ENCODE data around the gene C13orf46.
A peak's percentile ranks its signal among the peaks of the same experiment; 100 is the strongest.
"Not testable (repeated sequence)": the region's sequence is repeated elsewhere in the genome, so short reads cannot be mapped to it uniquely, and the experiment has no call there.

The C13orf46 gene

DNA sequence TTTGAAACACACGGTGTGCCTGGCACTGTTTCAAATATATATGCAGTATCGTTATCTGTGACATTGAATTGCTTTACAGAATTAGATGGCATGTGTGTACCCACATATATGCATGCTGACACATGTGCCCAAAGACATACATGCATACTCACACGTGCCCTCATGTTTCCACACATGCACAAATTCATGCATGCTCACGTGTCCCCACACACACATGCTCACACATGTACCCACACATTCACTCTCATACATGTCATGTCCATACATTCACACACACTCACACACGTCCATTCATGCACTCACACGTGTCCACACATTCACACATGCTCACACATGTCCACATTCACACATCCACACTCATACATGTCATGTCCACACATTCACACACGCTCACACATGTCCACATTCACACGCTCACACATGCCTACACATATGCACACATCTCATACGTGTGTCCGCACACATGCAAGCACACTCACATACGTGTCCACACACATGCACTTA lies 17.9 kb upstream of the C13orf46 start:
- no peak for DNase-seq (ENCODE audit: low spot score)

DNA sequence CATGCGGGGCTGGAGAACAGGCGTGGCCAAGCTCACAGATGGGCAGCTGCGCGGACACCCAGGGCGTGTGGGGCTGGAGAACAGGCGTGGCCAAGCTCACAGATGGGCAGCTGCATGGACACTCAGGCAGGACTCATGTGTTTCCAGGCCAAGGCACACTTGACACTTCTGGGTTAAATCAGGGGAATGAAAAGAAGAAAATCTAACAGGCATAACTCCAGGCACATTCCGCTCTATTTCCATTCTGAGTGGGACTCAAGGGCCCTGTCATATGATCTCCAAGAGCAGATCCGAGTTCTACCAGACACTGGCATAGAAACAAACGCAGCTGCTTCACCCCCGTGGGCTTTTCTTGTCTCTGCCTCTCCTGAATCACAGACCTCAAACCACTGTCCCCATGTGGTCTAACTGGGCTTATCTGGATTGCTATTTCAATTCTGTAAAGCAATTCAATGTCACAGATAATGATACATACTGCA lies 17.4 kb upstream of the C13orf46 start:
- DNase-seq (ENCODE audit: low spot score) = no peak

DNA sequence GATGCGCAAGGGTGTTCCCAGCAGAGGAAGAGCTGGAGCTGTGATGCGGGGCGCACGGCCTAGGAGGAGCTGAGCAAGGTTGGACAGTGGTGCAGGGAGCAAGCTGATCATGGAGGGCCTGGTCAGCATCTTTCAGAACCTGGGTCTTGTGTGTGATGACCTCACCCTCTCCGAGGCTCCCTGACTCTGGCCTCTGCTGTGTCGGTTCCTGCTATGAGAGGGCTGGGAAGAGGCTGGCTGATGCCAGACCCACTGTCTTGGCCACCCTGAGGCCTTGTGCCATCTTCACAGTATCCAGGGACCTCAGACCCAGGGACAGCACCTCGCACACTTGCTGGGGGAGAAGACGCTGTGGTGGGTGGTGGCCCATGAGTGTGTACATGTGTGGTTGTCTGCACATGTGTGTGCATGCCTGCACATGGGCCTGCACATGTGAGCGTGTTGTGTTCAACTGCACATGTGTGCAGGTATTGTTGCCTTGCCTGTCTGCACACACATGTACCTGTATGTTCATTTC lies 16.5 kb upstream of the C13orf46 start:
- DNase-seq (ENCODE audit: low spot score) = no peak

DNA sequence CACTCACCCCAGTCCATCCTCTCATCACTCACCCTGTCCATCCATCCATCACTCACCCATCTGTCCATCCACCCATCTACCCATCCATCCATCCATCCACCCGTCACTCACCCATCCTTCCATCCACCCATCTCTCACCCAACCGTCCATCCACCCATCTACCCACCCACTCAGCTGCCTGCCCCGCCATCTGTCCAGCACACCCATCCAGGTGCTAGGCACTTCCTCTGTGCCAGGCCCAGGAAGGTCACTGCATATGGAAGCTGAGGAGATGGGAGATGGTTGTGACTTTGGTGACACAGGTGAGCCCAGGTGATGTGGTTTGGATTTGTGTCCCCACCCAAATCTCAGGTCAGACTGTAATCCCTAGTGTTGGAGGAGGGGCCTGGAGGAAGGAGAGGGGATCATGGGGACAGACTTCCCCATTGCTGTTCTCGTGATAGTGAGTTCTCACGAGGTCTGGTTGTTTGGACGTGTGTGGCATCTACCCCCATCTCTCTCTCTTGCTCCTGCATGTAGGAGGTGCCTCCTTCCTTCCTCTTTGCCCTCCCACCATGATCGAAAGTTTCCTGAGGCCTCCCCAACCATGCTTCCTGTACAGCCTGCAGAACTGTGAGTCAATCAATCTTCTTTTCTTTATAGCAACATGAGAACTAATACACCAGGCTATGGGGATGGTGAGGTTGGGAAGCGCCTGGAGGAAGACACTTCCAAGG lies 15.9 kb upstream of the C13orf46 start:
- no peak for DNase-seq (ENCODE audit: low spot score)

DNA sequence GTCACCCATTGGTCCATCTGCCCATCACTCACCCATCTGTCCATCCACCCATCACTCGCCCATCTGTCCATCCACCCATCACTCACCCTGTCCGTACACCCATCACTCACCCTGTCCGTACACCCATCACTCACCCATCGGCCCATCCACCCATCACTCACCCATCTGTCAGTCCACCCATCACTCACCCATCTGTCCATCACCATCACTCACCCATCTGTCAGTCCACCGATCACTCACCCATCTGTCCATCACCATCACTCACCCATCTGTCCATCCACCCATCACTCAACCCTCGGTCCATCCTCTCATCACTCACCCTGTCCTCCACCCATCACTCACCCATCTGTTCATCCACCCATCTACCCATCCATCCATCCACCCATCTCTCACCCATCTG lies 15.0 kb upstream of the C13orf46 start:
- not testable (repeated sequence) for DNase-seq (ENCODE audit: low spot score)

GRCh38 chr13:113982296-113982661 lies 8.4 kb upstream of the C13orf46 start:
- no peak for DNase-seq (ENCODE audit: low spot score)

- DNase-seq (ENCODE audit: low spot score) = no peak
These were observed 7.9 kb upstream of the C13orf46 start for GRCh38 chr13:113981611-113982295.

- DNase-seq (ENCODE audit: low spot score) = peak; percentile 97
These were observed 7.3 kb upstream of the C13orf46 start for GRCh38 chr13:113981194-113981605.

DNA sequence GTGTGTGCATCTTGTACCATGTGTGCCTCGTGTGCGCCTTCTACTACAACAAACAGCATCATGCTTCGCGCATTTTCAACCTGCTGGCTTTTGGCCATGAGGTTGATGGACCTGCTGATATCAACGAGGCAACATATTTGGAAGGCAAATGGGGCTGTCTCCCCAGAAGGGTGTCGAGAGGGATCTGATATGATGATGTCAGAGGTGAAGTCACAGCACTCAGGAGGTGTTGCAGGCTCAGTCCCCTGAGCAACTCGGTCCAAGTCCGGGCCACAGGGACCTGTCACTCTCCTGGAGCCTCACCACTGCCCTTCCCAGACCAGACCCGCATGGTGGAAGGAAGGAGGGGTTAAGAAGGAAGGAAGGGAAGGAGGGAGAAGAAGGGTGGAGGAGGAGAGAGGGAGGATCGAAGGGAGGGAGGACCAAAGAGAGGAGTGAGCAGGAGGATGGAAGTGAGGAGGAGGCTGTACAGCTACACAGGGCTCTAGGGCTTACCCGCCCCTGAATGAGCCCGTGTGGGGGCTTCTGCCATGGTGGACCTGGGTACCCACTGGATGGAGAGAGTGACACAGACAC lies 6.7 kb upstream of the C13orf46 start:
- DNase-seq (ENCODE audit: low spot score) = no peak

DNA sequence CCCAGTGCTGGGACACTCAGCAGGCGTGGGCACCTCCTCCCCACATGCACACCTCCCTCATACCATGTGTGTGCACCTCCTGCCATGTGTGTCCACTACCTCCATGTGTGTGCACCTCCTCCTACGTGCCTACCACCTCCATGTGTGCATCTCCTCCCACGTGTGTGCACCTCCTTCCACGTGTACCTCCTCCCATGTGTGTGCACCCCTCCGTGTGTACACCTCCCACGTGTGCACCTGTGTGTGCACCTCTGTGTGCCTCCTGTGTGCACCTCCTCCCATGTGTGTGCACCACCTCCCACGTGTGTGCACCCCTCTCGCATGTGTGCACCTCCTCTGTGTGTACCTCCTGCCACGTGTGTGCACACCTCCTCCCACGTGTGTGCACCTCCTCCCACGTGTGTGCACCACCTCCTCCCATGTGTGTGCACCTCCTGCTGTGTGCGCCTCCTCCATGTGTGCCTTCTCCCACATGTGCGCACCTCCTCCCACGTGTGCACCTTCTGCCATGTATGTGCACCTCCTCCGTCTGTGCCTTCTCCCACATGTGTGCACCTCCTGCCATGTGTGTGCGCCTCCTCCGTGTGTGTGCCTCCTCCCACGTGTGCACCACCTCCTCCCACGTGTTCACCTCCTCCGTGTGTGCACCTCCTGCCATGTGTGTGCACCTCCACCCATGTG lies 6.1 kb upstream of the C13orf46 start:
- no peak for DNase-seq (ENCODE audit: low spot score)

- no peak for DNase-seq (ENCODE audit: low spot score)
These were observed 5.0 kb upstream of the C13orf46 start for GRCh38 chr13:113978741-113979481.

- DNase-seq (ENCODE audit: low spot score) = no peak
These were observed 4.1 kb upstream of the C13orf46 start for GRCh38 chr13:113977976-113978375.

DNA sequence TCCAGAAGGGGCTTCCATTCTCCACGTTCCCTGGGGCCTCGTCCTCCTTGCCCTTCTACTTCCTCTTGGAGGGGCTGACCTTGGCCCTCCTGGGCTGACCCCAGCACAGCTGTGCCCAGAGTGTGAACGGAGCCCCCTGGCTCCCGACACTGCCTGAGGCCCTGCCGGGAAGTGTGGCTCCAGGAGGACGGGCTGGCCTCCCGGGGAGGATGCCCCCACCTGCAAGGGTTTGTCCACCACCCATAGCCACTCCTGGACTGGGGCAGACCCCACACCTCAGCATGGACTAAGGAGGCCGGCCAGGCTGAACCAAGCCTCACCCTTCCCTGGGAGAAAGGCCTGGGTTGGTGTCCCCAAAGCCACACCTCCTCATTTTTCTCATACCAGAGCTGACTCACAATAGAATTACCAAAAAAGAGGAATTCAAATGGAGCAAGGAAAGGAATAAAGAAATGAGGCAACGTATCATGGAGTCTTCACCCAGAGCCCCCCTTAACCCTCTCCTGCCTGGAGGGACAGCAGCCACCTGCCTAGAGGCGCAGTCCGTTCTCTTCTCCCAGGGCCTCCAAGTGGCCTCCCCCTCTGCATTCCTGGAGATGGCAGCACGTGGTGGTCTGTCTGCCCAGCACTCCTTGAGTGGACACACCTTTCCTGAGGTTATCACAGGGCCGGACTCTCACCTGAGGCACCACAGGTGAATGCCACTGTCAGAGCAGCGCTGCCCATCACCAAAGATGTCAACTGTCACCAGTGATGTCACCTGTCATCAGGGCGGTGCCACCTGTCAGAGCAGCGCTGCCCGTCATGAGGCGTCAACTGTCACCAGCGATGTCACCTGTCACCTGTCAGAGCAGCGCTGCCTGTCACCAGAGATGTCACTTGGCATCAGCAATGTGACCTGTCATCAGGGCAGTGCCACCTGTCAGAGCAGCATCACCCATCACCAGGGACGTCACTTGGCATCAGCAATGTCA lies 3.1 kb upstream of the C13orf46 start:
- DNase-seq (ENCODE audit: low spot score) = peak; percentile 40

GRCh38 chr13:113975416-113975815 lies 1.5 kb upstream of the C13orf46 start:
- DNase-seq (ENCODE audit: low spot score) = no peak

DNA sequence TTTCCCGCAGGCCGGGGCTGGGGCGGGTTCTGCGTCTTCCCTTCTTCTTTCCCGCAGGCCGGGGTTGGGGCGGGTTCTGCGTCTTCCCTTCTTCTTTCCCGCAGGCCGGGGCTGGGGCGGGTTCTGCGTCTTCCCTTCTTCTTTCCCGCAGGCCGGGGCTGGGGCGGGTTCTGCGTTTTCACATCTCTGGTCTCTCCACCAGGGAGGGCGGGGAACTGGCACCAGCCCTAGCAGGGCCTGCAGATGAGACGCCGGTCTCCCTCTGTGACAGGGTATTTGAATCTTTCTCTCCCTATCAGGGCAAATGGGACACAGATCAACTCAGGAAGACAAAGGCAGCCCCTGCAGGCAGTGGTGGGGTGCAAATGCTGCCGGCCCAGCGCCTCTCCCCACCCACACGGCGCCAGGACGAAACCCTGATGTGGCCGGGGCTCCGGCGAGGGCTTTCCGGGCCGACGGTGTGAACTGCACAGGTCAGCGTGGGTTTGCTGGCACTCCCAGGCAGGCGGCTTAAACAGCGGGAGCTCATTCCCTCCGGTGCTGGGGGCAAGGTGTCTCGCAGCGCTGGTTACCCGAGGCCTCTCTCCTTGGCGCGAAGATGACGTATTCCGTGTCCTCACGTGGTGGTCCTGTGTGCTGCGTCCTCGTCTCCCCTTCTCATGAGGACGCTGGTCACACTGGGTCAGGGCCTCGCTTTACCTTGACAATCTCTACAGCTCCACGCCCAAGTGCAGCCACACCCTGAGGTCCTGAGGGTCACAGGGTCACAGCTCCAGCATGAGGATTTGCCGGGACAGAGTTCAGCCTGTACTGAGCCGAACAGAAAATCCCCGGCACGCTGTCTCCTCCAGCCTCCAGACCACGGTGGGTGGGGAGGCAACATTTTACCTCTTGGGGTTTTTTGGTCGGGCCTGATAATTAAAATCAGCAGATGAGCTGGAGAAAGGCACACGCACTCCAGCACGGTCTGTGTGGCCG lies 717 bp upstream of the C13orf46 start:
- DNase-seq (ENCODE audit: low spot score) = no peak

DNA sequence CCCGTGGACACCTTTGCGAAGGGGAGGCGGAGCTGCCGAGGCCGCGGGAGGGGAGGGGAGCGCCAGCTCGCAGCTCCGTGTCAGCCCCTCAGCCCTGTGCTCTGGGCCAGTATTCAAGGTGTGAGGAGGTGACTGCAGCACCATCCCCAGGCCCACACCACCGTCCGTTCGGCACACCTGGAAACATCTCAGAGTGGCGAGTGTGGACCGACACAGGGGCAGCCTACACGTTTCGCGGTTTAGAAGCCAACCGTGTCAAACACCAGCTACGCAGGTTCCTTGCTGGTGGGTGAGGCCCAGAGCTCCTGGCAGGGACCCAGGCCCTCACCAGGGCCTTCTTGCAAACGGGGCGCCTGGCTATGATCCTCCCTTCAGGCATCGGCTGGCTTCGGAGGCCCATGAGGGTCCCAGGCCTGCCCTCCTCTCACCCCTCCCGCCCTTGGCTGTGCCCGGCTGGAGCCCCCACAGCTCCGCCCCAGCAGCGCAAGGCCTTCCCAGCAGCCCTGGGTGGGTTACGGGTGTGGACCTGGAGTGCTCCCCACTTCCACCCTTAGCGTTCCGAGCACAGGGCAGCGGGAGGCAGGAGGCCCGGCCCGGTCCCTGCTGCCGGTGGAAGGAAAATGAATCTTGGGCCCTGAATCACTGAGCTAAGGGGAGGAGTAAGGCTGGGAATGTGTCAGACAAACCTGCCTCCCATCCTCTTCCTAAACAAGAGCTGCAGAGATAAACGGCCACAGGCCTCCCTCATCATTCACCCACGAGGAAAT lies 1.2 kb downstream of the C13orf46 start:
- DNase-seq (ENCODE audit: low spot score) = no peak

GRCh38 chr13:113971471-113972231 lies 2.2 kb downstream of the C13orf46 start:
- DNase-seq (ENCODE audit: low spot score) = no peak

Measured in LoVo (cell line).